ENCODE data around the gene DCK. TPM values are rescaled to one million over a fixed set of nuclear protein-coding genes. Genes with fewer than 3 reads are reported as not detected.
"Not testable (repeated sequence)": the region's sequence is repeated elsewhere in the genome, so short reads cannot be mapped to it uniquely, and the experiment has no call there.

Gene DCK
- total RNA-seq (2014; rRNA removed; shearing (Covaris generic)): 37.5 and 51.2 TPM in 2 replicates

DNA sequence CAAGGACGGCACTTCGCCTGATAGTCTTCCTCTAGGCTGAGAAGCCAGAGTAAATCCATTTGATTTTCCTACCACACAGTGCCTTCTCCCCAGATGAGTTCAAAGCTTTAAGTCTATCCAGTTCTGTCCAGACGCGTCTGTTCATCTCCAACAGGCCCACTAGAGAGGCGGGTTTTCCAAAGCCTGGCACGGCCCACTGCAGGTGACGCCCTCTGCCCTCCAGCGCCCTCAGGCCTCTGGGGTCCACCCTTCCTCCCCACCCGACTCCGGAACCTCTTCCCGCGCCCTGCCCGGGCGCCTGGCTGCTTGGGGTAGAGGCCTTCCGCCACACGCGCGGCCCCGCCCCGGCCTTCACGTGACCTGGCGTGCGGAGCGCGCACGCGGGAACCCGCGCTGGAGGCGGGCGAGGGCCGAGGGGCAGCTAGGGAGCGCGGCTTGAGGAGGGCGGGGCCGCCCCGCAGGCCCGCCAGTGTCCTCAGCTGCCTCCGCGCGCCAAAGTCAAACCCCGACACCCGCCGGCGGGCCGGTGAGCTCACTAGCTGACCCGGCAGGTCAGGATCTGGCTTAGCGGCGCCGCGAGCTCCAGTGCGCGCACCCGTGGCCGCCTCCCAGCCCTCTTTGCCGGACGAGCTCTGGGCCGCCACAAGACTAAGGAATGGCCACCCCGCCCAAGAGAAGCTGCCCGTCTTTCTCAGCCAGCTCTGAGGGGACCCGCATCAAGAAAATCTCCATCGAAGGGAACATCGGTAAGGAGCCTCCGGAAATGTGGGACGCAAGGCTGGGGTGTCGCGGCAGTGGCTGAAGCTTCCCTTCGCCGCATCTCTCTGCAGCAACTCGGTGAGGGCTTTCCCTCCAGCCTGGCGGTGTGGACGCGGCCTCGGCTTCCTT, at the start of gene DCK:
TSS of gene DCK (plus strand) at position 469 of the 888 bp plus-strand sequence. CDS start at position 656, 187 bp downstream.
- DNase-seq (ENCODE audit: low read depth): peak; percentile 89

DNA sequence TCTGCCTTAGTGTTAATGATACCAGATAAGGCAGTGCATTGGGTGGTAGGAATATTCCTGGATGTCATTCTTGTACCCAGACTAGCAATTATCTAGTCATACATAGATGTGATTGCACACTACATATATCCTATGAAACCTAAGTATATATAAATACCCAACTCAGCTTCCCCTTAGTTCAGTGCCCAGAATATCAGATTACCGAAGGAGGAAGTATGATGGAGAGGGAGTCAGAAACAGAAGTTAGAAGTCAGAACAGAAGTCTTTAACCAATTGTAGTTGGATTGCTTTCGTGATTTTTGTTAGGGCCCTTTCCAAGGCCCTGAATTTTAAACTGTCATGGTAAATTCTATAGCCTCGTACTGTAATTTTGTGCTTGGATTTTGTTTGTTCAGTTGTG, 48.4 kb upstream of the DCK start:
- DNase-seq (ENCODE audit: low read depth): no peak

DNA sequence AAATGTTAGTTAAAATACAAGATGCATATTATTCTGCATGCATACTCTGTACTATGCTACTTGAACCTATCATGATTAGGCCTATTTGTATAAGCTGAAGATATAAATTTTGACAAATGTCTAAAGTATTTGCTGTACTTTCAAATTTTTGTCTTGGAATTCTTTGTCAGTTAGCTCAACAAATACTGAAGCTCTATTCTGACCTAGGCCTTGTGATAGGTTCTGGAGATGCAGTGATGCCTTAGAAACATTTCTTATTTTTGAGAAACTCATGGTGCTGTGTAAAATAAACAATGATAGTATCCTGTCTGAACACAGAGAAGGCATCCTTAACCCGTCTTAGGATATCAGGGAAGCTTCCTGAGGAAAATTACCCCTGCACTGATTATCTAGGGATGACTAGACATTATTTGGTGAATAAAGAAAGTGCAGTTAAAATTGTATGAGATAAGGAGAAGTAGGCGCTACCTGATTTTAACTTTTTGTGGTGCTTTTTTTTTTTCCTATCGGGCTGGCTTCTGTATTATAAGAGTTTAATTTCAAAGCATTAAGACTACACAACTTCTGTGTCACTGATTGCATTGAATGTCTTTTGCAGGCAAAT, 47.9 kb upstream of the DCK start:
- DNase-seq (ENCODE audit: low read depth): no peak

DNA sequence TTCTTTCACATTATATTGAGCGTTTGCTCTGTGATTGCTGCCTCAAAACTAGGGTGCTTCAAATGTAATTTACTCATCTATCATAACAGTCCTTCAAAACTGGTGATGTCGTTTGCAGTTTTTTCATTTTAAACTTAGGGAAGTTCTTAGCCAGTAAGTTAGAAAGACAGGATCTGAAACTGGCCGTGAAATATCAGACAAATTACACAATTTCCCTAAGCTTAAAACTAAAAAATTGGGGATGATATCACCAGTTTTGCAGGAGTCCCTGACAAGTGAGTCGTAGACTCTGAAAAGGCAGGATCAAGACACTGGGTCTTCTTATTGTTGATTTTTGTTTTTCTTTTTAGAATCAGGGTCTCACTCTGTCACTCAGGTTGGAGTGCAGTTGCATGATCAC, 46.5 kb upstream of the DCK start:
- DNase-seq (ENCODE audit: low read depth): no peak

DNA sequence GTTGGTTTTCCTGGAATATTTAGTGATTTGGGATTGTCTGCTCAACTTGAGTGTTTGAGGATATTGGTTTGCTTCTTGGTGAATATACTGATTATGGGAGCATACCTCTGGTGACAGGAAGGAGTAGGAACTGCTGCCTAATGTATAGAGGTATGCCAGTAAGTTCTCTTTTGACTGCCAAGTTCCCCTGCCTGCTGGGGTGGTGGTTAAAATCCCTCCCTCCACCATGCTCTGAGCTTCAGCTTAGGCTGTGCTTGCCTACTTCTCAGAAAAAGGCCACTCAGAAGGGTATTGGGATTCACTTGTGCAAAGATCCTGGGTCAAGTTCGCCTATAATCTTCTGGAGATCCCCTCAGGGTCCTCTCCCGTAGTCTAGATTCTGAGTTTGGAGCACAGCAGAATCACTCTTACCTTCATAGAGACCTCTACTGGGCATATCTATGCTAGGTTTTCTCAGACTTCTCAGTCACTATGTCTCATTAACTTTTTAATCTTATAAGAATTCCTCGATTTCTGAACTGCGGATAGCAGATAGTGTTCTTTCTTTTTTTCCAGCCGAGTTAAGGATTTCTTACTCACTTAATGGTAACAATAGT, 44.7 kb upstream of the DCK start:
- no peak for DNase-seq (ENCODE audit: low read depth)

DNA sequence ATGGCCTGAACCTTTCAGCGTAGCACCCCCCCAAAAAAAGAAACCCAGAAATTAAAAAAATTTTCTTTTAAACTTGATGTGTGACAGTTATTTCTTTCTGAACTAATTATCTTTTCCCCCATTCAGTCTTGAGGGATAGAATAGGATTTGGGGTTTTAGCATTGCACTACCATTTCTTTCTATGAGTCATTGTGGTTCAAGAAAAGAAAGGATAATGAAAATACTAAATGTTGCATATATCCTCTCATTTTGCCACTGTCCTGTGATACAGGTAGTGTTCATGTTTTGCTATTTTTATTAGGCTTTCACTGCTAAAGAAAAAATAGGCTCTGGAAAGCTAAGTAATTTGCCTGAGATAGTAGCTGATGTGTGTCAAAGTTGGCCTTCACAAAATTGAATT, 39.4 kb upstream of the DCK start:
- DNase-seq (ENCODE audit: low read depth): peak; percentile 6

DNA sequence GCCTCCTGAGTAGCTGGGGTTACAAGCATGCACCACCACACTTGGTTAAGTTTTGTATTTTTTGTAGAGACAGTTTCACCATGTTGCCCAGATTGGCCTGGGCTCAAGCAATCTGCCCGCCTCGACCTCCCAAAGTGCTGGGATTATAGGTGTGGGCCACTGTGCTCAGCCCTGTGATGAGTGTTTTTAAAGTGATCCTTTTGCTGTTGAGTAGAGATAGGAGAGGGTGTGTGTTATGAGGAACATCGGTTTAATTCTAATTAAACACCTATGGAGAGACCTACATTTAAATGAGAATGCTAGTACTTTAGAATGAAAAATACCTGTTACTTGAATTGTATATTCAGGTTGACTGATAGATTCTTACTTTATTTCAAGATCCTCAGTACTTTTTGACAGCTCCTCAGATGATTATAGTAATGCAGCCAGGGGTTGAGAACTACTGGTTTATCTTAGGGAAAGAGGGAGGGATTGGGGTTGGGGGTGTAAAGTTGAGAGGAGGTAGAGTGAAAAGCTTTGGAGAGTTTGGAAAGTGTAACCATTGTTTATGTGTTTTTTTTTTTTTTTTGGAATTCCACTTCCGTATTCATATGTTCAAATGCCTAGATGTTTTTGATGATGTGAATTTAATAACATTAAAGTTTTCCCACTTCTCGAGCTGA, 36.8 kb upstream of the DCK start:
- DNase-seq (ENCODE audit: low read depth): no peak

DNA sequence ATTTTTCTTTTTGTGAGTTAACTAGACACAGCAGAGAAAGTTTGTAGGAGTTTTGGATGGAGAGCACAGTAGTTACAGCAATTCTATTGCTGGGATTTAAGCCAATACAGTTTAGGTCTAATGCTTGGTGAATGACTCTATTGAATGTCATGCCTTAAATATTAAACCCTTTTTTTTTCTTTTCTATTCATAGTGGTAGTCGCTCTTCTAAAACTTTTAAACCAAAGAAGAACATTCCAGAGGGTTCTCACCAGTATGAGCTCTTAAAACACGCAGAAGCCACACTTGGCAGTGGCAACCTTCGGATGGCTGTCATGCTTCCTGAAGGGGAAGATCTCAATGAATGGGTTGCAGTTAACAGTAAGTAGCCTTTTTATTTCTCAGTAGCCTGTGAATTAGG, 34.8 kb upstream of the DCK start:
- peak; percentile 33 for DNase-seq (ENCODE audit: low read depth)

DNA sequence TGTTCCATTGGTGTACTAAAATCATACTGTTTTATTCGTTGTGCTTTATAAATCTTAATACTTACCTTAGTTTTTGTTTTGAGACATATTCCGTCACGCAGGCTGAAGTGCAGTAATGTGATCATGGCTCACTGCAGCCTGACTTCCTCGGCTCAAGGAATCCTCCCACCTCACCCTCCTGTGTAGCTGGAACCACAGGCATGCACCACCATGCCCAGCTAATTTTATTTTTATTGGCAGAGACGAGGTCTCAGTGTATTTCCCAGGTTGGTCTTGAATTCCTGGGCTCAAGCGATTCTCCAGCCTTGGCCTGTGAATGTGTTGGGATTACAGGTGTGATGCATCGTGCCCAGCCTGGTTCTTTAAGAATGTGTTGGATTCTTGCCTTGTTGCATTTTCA, 24.4 kb upstream of the DCK start:
- no peak for DNase-seq (ENCODE audit: low read depth)

DNA sequence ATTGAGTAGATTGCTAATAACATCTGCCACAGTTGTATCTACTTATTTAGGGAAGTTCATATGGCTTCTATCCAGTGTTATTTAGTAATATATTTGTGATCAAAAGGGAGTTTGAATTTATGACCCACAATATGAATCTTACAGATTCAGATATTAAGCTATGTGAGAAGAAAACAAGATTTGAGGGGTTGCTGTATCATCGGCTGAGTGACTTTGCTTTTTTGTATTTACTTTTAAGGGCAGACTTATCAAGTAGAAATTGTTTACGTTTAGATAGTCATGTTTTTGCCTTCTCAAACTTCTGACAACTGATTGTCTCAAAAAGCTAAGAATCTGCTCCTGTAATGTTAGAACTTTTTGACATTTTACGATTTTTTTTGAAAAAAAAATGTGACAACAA, 17.2 kb upstream of the DCK start:
- DNase-seq (ENCODE audit: low read depth): no peak

DNA sequence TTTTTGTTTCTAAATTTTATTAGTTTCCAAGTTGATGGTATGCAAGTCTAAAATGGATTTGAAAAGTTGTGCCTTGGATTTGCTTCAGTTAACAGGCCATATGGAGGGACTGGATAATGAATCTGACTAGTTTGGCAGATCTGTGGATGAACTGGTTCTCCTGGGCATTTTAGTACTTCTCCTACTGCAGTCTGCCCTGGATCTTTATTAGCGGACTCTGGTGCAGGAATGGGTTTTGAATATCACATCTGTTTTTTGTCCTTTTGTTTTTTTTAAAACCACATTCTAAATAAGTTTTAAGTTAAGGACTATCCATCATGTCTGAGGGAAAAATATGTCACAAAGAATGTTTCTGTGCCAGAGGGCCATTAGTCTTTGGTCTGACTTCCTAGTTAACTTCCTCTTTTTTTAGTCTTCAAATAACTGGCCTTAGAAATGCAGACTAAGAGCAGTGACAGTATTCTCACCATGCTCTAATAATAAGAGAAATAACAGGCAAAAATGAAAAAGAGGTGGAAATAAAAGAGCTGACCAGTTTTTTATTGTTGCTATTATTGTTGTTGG, 13.9 kb upstream of the DCK start:
- no peak for DNase-seq (ENCODE audit: low read depth)

DNA sequence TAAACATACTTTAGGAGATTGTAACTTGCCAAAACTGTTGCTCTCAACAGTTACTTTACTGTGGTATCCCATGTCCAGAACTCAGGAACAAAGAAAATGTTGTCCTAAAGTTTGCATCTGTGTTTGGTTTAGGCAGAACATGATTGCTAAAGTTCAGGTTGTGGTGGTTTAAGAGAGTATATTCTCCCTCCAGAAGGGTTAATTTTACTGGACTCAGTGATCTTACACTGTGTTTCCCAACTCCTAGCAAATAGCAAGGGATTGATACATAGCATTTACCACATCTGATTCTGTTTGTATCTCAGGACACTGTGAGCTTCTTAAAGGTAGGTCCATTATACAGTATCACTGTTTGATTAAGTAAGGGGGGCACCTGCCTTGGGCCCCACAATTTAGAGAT, 13.3 kb upstream of the DCK start:
- DNase-seq (ENCODE audit: low read depth): no peak

DNA sequence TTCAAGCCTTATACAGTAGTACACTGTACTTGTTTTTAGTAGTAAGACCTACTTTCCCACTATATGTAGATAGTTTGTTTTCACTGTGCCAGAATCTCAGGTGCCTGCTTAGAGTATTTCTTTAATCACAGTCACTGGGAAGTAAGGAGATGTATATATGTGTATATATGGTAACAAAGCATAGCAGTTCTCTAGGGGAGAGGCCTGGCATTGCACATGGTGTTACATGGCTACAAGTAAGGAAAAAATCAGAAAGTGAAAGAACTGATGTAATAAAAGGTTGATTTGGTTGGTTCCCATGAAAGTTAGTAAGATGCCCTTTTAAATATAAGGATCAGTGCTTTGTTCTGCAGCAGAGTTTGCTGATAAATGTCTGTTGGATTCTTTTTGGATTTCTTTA, 9.3 kb upstream of the DCK start:
- DNase-seq (ENCODE audit: low read depth): no peak

DNA sequence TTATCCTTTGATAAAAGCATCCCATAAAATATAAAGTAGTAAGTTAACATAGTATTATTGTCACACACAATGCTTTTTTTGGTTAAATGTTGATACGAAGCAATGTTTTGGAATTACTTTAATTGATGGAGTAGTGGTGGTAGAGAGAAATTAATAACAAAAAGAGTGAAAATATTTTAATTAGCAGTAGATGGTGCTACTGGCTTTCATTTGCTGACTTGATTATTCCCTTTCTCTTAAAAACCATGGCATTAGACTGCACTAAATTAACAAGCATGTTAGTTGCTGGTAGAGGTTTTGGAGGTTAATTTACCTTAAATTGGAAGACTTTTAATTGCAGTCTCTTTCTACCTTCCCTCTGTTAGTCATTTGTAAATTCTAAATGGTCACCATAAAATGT, 8.9 kb upstream of the DCK start:
- no peak for DNase-seq (ENCODE audit: low read depth)

DNA sequence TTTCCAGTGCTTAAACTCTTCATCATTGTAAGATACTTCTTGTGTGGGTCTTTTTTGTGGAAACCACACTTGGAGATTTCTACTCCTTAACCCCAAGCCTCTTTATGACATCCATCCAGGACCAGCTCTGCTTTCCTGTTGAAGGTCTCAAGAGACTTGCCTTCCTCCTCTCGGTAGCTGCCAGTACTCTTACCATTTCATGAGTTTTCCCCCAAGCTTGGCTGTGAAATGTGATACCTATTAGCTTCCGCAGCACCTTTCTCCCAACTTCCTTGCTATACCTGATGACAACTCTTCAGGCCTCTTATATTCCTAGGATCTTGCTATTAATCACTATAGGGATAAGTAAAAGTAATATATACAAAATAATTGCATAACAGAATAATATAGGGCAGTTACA, 1.9 kb upstream of the DCK start:
- DNase-seq (ENCODE audit: low read depth): no peak

DNA sequence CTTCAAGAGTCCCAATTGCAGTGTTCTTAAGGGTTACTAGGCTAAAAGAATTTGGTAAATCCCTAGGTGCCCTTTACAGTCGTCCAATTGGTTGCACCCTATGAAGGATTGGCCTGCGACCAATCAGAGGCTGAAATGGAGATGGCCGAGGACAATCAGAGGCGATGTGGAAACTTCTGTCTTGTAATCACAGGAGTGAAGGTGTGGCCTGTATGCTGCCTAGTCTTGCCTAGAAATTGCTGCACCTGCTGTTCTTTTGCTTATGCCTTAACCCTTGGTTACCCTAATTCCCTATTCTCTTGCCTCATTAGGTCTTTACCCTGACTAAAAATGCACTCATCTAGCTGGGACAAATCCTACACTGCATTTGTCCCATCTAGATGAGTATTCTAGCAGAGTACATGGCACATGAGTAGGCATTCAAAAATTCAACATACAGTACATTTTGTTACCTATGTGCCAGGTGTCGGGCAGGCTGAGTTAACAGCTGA, 1.0 kb upstream of the DCK start:
- DNase-seq (ENCODE audit: low read depth): no peak

DNA sequence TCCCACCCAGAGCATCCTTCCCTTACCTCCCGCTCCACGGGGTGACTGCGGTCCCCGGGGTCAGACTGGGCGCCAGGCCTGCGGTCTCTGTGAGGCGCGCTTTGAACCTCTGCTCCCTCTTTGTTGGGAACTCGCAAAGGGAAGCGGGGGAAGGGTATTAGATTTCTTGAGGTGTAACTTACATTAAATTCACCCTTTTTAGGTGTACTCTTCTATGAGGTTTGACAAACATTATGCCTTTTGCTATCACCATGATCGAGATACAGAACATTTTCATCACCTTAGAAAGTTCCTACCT, 569 bp downstream of the DCK start:
- DNase-seq (ENCODE audit: low read depth): no peak

DNA sequence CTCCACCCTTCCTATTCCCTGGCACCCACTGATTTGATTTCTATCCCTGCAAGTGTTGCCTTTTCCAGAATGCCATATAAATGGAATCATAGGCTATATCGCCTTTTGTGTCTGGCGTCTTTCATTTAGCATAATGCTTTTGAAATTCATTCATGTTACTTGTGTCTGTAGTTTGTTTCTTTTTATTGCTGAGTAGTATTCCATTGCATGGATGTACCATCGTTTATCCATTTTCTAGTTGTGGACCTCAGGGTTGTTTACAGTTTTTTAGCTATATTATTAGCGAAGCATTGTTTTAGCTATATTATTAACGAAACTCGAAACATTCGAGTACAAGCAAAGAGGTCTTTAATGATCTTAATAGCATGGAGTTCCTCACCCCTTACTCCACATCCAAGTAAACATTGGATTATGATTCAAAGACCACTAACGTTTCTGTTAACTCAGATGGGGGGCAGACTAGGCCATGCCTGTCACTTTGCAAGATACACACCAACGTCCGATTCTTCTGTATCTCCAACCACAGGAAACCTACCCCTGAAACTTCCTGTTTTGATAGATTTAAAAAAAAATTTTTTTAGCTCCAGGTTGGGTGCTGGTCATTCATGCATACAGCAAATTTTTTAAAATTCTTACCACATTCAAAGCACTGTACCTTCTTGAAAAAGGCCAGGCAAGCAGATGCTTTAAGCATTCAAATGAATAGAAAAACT, 1.1 kb downstream of the DCK start:
- no peak for DNase-seq (ENCODE audit: low read depth)

DNA sequence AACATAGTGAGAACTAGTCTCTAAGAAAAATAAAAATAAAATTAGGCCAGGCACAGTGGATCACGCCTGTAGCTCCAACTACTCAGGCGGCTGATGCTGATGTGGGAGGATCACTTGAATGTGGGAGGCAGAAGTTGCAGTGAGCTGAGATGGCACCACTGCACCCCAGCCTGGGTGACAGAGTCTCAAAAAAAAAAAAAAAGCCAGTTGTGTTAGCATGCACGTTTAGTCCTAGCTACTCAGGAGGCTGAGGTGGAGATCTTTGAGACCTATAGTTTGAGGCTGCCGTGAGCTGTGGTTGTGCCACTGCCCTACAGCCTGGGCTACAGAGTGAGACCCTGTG, 2.5 kb downstream of the DCK start:
- DNase-seq (ENCODE audit: low read depth): no peak

DNA sequence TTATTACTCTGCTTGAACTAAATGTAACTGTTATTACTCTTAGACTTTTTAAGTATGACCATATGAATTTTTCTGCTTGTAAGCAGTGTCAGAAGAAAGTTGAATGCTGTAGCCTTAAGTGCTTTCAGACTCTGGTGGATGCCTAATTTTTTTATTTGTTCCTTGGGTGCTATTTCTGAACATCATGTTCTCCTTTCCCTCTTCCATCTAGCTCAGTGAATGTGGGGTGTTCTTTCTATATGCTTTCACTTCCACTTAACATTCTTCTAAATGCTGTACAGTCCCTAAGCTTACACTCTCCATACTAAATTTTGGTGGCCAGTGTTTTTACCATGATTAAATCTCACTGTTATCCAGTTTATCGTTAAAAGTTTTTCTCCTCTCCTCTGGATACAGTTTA, 3.6 kb downstream of the DCK start:
- DNase-seq (ENCODE audit: low read depth): no peak

DNA sequence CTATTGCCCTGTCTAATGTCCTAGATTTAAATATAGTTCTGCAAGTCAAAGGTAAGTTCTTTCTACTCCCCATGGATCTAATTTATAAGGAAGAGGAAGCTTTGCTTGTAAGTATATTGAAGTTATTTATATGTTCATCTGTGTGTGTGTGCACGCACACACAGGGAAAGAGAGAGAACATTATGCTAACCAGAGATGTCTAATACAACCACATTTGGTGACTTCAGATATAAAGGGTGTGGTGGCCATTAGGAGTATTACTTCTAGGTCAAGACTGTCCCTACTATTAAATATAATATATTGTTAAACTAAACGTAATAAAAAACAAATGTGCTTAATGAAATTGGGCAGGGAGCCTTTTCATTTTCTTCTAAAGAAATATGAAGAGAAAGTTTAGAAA, 4.1 kb downstream of the DCK start:
- DNase-seq (ENCODE audit: low read depth): no peak

DNA sequence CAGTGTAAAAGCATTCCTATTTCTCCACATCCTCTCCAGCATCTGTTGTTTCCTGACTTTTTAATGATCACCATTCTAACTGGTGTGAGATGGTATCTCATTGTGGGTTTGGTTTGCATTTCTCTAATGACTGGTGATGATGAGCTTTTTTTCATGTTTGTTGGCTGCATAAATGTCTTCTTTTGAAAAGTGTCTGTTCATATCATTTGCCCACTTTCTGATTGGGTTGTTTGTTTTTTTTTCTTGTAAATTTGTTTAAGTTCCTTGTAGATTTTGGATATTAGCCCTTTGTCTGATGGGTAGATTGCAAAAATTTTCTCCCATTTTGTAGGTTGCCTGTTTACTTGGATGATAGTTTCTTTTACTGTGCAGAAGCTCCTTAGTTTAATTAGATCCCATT, 6.2 kb downstream of the DCK start:
- not testable (repeated sequence) for DNase-seq (ENCODE audit: low read depth)
